Measurements from ENCODE around the gene SMNDC1.

The SMNDC1 gene

DNA sequence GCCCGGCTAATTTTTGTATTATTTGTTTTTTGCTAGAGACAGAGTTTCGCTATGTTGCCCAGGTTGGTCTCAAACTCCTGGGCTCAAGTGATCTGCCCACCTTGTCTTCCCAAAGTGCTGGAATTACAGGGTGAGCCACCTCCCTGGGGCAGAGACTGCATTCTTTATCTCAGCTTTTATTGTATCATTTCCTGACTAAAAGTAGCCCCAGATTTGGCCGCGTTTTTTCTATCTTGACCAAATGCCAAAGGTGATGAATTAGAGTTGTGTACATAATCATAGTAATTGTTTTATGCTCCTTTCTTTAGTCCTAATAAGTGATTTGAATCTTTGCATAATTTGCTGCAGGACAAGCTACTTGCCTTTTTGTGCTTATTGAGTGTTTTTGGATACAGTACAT is 3.1 kb upstream of the SMNDC1 start:
- Histone ChIP-seq H4K5ac (ENCODE audit: low read length) (no peak overlapping the region), H2AK5ac (ENCODE audit: low read length) (no peak overlapping the region)
- WGBS (ENCODE audit: extremely low coverage, insufficient coverage, low lambda C conversion rate), result no CpG with 5 or more reads among the region's 4 CpGs

GRCh38 chr10:110306452-110306768 is 1.7 kb upstream of the SMNDC1 start:
- Histone ChIP-seq H3K18ac (ENCODE audit: low read length) (no peak overlapping the region), H3K4me3 (ENCODE audit: low read length) (no peak overlapping the region), H3K4ac (ENCODE audit: low read depth, low read length) (no peak overlapping the region), H3K79me1 (ENCODE audit: low read length) (no peaks in the 10 kb centered on the region), H2BK15ac (replicated peaks; ENCODE audit: low read depth) (no peak overlapping the region), H2AK5ac (ENCODE audit: low read length) (no peak overlapping the region), H4K8ac (ENCODE audit: low read depth, low read length) (no peak overlapping the region), H3K36me3 (ENCODE audit: control insufficient read depth, insufficient read depth, low read length) (no peaks in the 10 kb centered on the region), H2BK5ac (ENCODE audit: low read length) (no peak overlapping the region), H3K27ac (ENCODE audit: low read depth, low read length) (no peak overlapping the region), H3K9ac (ENCODE audit: low read length) (no peak overlapping the region), H3K79me2 (ENCODE audit: control insufficient read depth, insufficient read depth, low read length) (peaks cover 28% of the 10 kb centered on the region), H3K56ac (ENCODE audit: low read length) (no peak overlapping the region), H4K5ac (ENCODE audit: low read length) (no peak overlapping the region), H3K4me2 (ENCODE audit: low read length) (no peak overlapping the region), H3K23ac (ENCODE audit: low read length) (no peak overlapping the region), H3K27me3 (ENCODE audit: insufficient read depth, low read length, poor library complexity) (no peaks in the 10 kb centered on the region), H2BK120ac (ENCODE audit: low read depth, low read length) (no peak overlapping the region), H3K4me1 (ENCODE audit: control insufficient read depth, low read depth, low read length) (no peaks in the 10 kb centered on the region)
- WGBS (ENCODE audit: extremely low coverage, insufficient coverage, low lambda C conversion rate), result no CpG with 5 or more reads among the region's 2 CpGs
- no peak for DNase-seq

More for the DNA sequence above, 3.1 kb upstream of the SMNDC1 start:
- no peak overlapping the region for H2BK120ac ChIP-seq (ENCODE audit: low read depth, low read length)
- no peak overlapping the region for H3K56ac ChIP-seq (ENCODE audit: low read length)
- H2BK15ac ChIP-seq (replicated peaks; ENCODE audit: low read depth), result no peak overlapping the region
- H3K27me3 ChIP-seq (ENCODE audit: insufficient read depth, low read length, poor library complexity), result no peaks in the 10 kb centered on the region
- no peak overlapping the region for H3K18ac ChIP-seq (ENCODE audit: low read length)
- no peak overlapping the region for H3K4me2 ChIP-seq (ENCODE audit: low read length)
- H3K4ac ChIP-seq (ENCODE audit: low read depth, low read length), result no peak overlapping the region
- no peak overlapping the region for H2BK5ac ChIP-seq (ENCODE audit: low read length)
- no peaks in the 10 kb centered on the region for H3K4me1 ChIP-seq (ENCODE audit: control insufficient read depth, low read depth, low read length)
- H3K27ac ChIP-seq (ENCODE audit: low read depth, low read length), result no peak overlapping the region
- H4K8ac ChIP-seq (ENCODE audit: low read depth, low read length), result no peak overlapping the region
- H3K4me3 ChIP-seq (ENCODE audit: low read length), result no peak overlapping the region
- H3K79me1 ChIP-seq (ENCODE audit: low read length), result no peaks in the 10 kb centered on the region
- no peaks in the 10 kb centered on the region for H3K36me3 ChIP-seq (ENCODE audit: control insufficient read depth, insufficient read depth, low read length)
- H3K23ac ChIP-seq (ENCODE audit: low read length), result no peak overlapping the region
- no peak overlapping the region for H3K9ac ChIP-seq (ENCODE audit: low read length)
- no peak for DNase-seq
- peaks cover 16% of the 10 kb centered on the region for H3K79me2 ChIP-seq (ENCODE audit: control insufficient read depth, insufficient read depth, low read length)

DNA sequence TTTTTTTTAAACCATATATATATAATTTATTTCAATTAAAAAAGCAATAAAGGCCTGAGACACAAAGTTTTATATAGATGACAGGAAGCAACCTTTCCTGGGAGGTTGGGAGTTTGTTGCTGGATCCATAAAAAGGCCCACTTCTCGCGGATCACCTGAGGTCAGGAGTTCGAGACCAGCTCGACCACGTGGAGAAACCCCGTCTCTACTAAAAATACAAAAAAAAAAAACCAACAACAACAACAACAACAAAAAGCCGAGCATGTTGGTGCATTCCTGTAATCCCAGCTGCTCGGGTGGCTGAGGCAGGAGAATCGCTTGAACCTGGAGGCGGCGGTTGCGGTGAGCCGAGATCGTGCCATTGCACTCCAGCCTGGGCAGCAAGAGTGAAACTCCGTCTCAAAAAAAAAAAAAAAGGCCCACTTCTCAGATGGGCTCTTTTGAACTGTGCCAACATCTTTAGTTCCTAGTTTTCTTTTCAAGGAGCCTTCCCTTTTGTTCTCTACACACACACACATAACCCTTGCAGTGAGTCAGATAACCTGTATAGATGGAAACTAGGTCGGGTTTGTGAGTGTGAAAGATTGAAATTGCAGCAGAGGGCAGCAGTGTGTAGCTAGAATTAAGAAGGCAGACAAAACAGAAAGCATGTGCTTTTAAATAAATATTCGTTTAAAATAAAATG is 1.2 kb upstream of the SMNDC1 start:
- Histone ChIP-seq H3K56ac (ENCODE audit: low read length) (no peak overlapping the region), H3K23ac (ENCODE audit: low read length) (no peak overlapping the region), H3K9ac (ENCODE audit: low read length) (no peak overlapping the region), H3K36me3 (ENCODE audit: control insufficient read depth, insufficient read depth, low read length) (no peaks in the 10 kb centered on the region), H3K79me1 (ENCODE audit: low read length) (no peaks in the 10 kb centered on the region), H3K18ac (ENCODE audit: low read length) (no peak overlapping the region), H3K4me3 (ENCODE audit: low read length) (no peak overlapping the region), H3K27ac (ENCODE audit: low read depth, low read length) (no peak overlapping the region), H2BK15ac (replicated peaks; ENCODE audit: low read depth) (no peak overlapping the region), H3K4me1 (ENCODE audit: control insufficient read depth, low read depth, low read length) (no peaks in the 10 kb centered on the region), H4K5ac (ENCODE audit: low read length) (no peak overlapping the region), H4K8ac (ENCODE audit: low read depth, low read length) (no peak overlapping the region), H2BK5ac (ENCODE audit: low read length) (no peak overlapping the region), H3K27me3 (ENCODE audit: insufficient read depth, low read length, poor library complexity) (no peaks in the 10 kb centered on the region), H2AK5ac (ENCODE audit: low read length) (no peak overlapping the region), H2BK120ac (ENCODE audit: low read depth, low read length) (no peak overlapping the region), H3K4me2 (ENCODE audit: low read length) (no peak overlapping the region), H3K4ac (ENCODE audit: low read depth, low read length) (no peak overlapping the region), H3K79me2 (ENCODE audit: control insufficient read depth, insufficient read depth, low read length) (peaks cover 32% of the 10 kb centered on the region)
- DNase-seq, result peak; percentile 90
- 100% methylated on average over 1 of the region's 17 CpGs for WGBS (ENCODE audit: extremely low coverage, insufficient coverage, low lambda C conversion rate)

GRCh38 chr10:110304394-110304779 is 333 bp downstream of the SMNDC1 start:
- H3K18ac ChIP-seq (ENCODE audit: low read length), result peak overlapping the region; percentile 100
- H4K5ac ChIP-seq (ENCODE audit: low read length), result no peak overlapping the region
- H3K4me2 ChIP-seq (ENCODE audit: low read length), result no peak overlapping the region
- no peak for DNase-seq
- H3K4me3 ChIP-seq (ENCODE audit: low read length), result peak overlapping the region; percentile 87
- H2BK120ac ChIP-seq (ENCODE audit: low read depth, low read length), result peak overlapping the region; percentile 62
- no peak overlapping the region for H3K23ac ChIP-seq (ENCODE audit: low read length)
- H3K4me1 ChIP-seq (ENCODE audit: control insufficient read depth, low read depth, low read length), result no peaks in the 10 kb centered on the region
- no CpG with 5 or more reads among the region's 42 CpGs for WGBS (ENCODE audit: extremely low coverage, insufficient coverage, low lambda C conversion rate)
- peak overlapping the region; percentile 91 for H3K27ac ChIP-seq (ENCODE audit: low read depth, low read length)
- no peak overlapping the region for H2BK5ac ChIP-seq (ENCODE audit: low read length)
- H3K79me1 ChIP-seq (ENCODE audit: low read length), result peaks cover 3% of the 10 kb centered on the region
- H3K79me2 ChIP-seq (ENCODE audit: control insufficient read depth, insufficient read depth, low read length), result peaks cover 35% of the 10 kb centered on the region
- peak overlapping the region; percentile 23 for H2BK15ac ChIP-seq (replicated peaks; ENCODE audit: low read depth)
- H2AK5ac ChIP-seq (ENCODE audit: low read length), result no peak overlapping the region
- no peaks in the 10 kb centered on the region for H3K36me3 ChIP-seq (ENCODE audit: control insufficient read depth, insufficient read depth, low read length)
- peak overlapping the region; percentile 98 for H3K4ac ChIP-seq (ENCODE audit: low read depth, low read length)
- peak overlapping the region; percentile 96 for H3K9ac ChIP-seq (ENCODE audit: low read length)
- H4K8ac ChIP-seq (ENCODE audit: low read depth, low read length), result peak overlapping the region; percentile 95
- H3K27me3 ChIP-seq (ENCODE audit: insufficient read depth, low read length, poor library complexity), result no peaks in the 10 kb centered on the region
- peak overlapping the region; percentile 96 for H3K56ac ChIP-seq (ENCODE audit: low read length)

DNA sequence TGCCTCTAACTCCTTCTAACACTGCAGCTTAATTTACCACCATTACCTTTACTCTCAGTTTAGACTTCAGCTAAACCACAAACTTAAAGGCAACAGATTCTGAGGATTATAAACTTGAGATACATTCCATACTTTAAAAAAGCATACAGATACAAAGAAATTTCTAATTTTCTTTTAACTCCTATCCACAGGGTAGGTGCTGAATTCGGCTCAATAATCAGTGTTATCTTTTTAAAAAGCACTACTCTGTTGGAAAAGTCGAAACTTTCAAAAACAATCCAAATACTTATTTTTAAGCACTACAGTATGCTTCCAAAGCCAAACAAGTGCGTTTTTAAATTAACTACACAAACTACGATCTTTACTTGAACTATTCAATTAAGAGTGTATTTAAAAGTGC is 1.0 kb downstream of the SMNDC1 start:
- H2BK5ac ChIP-seq (ENCODE audit: low read length), result no peak overlapping the region
- H3K79me2 ChIP-seq (ENCODE audit: control insufficient read depth, insufficient read depth, low read length), result peaks cover 36% of the 10 kb centered on the region
- H4K8ac ChIP-seq (ENCODE audit: low read depth, low read length), result no peak overlapping the region
- no peak overlapping the region for H4K5ac ChIP-seq (ENCODE audit: low read length)
- no peak overlapping the region for H3K27ac ChIP-seq (ENCODE audit: low read depth, low read length)
- no peak overlapping the region for H3K4ac ChIP-seq (ENCODE audit: low read depth, low read length)
- no peak overlapping the region for H2BK15ac ChIP-seq (replicated peaks; ENCODE audit: low read depth)
- H3K4me1 ChIP-seq (ENCODE audit: control insufficient read depth, low read depth, low read length), result no peaks in the 10 kb centered on the region
- H3K56ac ChIP-seq (ENCODE audit: low read length), result peak overlapping the region; percentile 96
- H3K9ac ChIP-seq (ENCODE audit: low read length), result peak overlapping the region; percentile 96
- H3K27me3 ChIP-seq (ENCODE audit: insufficient read depth, low read length, poor library complexity), result no peaks in the 10 kb centered on the region
- H2AK5ac ChIP-seq (ENCODE audit: low read length), result no peak overlapping the region
- peak overlapping the region; percentile 66 for H3K4me2 ChIP-seq (ENCODE audit: low read length)
- H3K18ac ChIP-seq (ENCODE audit: low read length), result no peak overlapping the region
- H3K79me1 ChIP-seq (ENCODE audit: low read length), result peaks cover 4% of the 10 kb centered on the region
- no CpG with 5 or more reads among the region's 4 CpGs for WGBS (ENCODE audit: extremely low coverage, insufficient coverage, low lambda C conversion rate)
- H3K36me3 ChIP-seq (ENCODE audit: control insufficient read depth, insufficient read depth, low read length), result no peaks in the 10 kb centered on the region
- no peak overlapping the region for H2BK120ac ChIP-seq (ENCODE audit: low read depth, low read length)
- H3K23ac ChIP-seq (ENCODE audit: low read length), result no peak overlapping the region
- H3K4me3 ChIP-seq (ENCODE audit: low read length), result peak overlapping the region; percentile 87
- DNase-seq, result no peak

DNA sequence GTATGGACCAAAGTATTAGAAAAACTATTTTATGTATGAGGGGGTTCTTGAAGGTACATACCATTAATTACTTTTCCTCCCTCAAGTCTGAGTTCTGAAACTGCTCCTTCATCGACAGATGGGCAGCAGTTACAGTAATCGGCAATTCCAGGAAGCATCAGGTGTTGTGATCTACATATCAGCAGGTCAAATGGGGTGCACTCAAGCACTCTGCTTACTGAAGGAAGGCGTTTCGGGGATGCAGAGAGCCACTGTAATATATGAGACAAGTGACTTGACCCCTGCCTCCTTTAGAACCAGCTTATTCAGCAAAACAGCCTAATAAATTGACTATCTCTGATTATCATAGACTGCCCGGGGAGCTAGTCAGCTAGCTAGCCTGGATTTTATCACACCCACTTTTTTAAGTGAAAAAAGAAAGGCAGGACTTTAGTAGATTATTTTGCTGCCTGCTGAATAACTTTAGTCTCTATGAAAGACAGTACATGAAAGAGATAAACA is 4.2 kb downstream of the SMNDC1 start:
- no peak overlapping the region for H3K4me2 ChIP-seq (ENCODE audit: low read length)
- peaks cover 6% of the 10 kb centered on the region for H3K36me3 ChIP-seq (ENCODE audit: control insufficient read depth, insufficient read depth, low read length)
- no peak overlapping the region for H3K18ac ChIP-seq (ENCODE audit: low read length)
- no peak overlapping the region for H3K56ac ChIP-seq (ENCODE audit: low read length)
- no peak overlapping the region for H4K5ac ChIP-seq (ENCODE audit: low read length)
- H3K27me3 ChIP-seq (ENCODE audit: insufficient read depth, low read length, poor library complexity), result no peaks in the 10 kb centered on the region
- H2BK5ac ChIP-seq (ENCODE audit: low read length), result no peak overlapping the region
- H3K23ac ChIP-seq (ENCODE audit: low read length), result no peak overlapping the region
- no peaks in the 10 kb centered on the region for H3K4me1 ChIP-seq (ENCODE audit: control insufficient read depth, low read depth, low read length)
- H2BK15ac ChIP-seq (replicated peaks; ENCODE audit: low read depth), result no peak overlapping the region
- no peak for DNase-seq
- WGBS (ENCODE audit: extremely low coverage, insufficient coverage, low lambda C conversion rate), result no CpG with 5 or more reads among the region's 5 CpGs
- H3K4ac ChIP-seq (ENCODE audit: low read depth, low read length), result no peak overlapping the region
- H3K27ac ChIP-seq (ENCODE audit: low read depth, low read length), result no peak overlapping the region
- peaks cover 36% of the 10 kb centered on the region for H3K79me2 ChIP-seq (ENCODE audit: control insufficient read depth, insufficient read depth, low read length)
- H3K79me1 ChIP-seq (ENCODE audit: low read length), result peaks cover 7% of the 10 kb centered on the region
- no peak overlapping the region for H3K4me3 ChIP-seq (ENCODE audit: low read length)
- no peak overlapping the region for H2BK120ac ChIP-seq (ENCODE audit: low read depth, low read length)
- H3K9ac ChIP-seq (ENCODE audit: low read length), result no peak overlapping the region
- H4K8ac ChIP-seq (ENCODE audit: low read depth, low read length), result no peak overlapping the region
- H2AK5ac ChIP-seq (ENCODE audit: low read length), result no peak overlapping the region
